HG03196 (cell line): ENCODE data around the gene CCP110.
A peak's percentile ranks its signal among the peaks of the same experiment; 100 is the strongest.

Experiments used
- ATAC-seq: cut with Tn5 transposase; IDR thresholded peaks from one replicate; pipeline ENCODE4 v1.9.1; 2021; ENCODE audit not compliant: unreplicated experiment

The CCP110 gene

DNA sequence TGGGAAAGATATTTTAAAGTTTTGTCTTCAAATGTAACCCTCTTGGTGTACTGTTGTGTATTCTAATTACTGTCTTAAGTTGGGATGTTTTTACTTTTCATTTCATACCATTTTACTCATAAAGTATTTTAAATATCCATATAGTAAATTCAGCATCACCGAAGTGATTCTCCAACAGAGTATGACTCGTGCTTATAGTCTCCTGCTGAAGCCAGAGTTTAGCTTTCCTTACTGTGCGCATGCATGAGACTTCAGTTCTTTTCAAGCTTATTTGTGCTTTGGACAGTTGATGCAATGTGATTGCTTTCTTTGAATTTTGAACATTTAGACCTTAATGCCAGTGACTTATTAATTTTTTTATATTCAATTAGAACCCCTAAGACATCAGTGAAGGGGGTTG, 24.4 kb downstream of the CCP110 start:
- no peak for ATAC-seq

DNA sequence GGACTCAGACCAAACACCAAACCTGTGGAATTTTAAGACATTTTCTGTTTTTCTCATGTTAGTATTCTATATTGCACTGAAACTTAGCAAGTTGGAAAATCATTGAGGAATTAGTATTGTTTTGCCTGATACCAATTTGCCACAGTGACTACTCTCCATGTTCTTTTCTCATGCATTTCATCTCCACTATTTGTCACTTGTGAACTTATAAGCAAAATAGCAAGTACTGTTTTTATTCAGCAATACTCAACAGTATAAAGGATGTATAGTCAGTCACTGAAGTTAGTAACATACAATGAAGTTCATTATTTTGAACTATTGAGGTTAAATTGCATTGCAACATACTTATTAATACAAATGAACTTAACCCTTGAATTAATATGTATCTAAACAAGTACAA, 25.9 kb downstream of the CCP110 start:
- no peak for ATAC-seq

DNA sequence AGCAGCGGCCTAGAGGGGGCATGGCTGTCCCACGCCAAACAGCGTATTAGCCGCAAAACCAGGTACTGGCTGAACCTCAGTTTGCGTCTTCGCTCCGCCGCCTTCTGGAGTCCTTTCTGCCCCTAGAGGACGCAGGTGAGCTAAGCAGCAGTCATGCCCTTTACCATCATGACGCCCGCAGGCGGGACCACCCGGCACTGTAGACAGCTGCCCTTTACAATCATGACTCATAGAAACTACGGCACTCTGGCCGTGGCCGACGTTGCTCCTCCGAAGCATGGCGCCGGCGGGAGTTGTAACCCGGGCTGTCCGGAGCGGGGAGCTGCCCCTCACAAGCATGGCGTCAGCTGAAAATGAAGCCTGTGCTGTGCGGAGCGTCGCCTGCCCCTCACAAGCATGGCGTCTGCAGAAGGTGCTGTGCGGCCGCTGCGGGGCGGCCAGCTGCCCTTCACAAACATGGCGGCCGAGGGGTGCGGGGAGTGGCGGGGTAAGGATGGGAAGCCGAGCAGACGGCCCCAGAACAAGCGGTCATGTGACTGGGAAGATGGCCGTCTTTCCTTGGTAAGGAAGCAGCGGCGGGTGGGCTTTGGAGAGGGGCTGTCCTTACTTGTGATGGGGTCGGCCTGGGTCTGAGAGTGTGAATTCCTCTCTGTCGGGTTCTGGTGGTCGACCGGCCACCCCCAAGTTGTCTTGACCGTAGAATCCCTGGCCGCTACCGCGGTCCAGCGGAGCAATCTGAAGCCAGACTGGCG, 31.6 kb downstream of the CCP110 start, which contains the start of gene VPS35L:
TSS of gene VPS35L (plus strand) at position 518 of the 752 bp plus-strand sequence. CDS start at position 545, 27 bp downstream.
- ATAC-seq, result peak; percentile 97

DNA sequence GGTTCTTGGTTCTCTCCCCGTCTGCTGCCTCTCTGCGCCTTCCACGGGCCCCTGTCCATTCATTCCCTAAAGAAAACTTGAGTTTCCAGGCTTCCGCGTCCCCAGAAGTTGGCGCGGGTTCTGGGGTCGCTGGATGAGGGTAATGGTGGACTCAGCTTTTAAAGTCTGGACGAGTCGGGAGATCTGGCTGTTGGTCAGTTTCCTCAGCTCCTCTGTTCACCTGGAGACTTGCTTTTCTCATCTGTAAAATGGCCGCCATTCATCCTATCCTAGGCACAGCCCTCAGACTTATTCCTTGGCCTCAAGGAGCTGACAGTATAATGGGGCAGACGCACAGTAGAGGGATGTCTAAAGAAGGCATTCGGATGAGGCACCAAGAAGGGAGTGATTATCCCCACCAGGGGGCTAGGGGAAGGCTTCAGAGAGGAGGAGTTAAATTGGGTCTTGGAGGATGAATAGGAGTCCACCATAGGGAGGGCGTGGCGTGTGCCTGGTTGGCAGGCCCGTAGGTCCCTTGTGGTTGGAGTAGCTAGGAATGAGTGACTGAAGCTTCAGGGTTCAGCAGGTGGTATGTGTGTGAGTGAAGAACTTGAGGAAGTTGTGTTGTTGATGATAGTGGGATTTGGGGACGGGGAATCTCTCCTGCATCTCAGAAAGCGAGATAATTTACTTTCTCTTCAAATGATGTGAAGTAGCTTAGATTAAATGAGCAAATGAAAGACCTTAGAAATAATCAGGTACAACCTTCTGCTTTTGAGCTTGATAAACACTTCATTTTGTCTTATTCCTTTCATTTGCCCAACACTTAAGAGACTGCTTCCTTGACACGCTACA, 32.4 kb downstream of the CCP110 start:
- ATAC-seq, result no peak

DNA sequence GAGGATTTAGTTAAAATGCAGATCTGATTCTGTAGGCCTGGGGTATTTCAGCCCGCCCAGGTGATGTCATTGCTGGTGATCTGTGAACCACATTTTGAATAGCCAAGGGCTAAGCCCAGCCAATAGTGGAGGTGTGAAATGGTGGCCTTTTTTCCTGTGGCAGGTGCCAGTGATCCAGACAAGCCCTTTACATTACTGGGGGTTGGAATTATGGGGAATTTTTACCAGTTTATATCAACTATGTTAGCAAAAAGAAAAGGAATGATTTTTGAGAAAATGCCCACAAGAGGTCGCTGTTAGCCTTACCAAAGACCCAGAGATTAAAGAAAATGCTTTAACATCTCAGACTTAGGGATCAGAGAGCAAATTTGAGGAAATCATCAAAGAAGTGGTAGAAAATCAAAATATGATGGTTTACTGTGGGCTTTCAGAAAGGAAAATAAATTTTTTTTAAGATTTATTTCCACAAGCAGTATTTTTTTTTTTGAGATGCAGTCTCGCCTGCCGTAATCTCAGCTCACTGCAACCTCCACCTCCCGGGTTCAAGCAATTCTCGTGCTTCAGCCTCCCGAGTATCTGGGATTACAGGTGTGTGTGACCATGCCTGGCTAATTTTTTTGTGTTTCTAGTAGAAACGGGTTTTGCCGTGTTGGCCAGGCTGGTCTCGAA, 35.6 kb downstream of the CCP110 start:
- ATAC-seq, result no peak

DNA sequence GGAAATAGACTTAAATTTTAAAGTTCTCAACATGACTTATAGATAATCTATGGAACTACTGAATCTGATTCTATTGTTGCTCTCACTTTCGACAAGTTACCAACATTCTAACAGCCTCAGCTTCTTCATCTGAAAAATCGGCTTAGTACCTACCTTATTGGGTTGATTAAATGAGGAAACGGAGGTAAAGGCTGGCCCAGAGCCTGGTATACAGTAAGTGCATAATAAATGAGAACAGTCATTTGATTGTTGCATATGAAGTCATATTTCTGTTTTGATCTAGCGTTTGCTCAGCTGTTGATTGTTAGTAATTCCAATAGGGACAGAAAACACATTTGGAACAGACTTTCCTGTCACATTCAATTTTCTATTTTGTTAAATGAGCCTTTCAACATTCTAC, 36.3 kb downstream of the CCP110 start:
- no peak for ATAC-seq

DNA sequence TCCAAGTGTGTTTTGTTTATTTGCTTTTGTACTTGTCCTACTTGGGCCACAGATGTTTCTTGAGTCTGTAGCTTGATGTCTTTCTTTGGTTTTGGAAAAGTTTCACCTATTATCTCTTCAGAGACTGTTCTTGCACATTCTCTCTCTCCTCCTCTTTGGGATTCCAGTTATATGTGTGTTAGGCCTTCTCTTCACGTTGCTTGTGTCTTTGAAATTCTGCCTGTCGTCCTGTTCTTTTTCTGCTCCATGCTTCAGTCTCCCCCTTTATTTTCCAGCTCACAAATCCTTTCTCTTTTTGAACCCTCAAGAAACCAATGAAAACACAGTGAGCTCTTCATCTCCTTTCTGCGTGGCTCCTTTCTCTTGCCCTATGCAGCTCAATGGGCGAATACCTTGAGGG, 39.6 kb downstream of the CCP110 start:
- ATAC-seq, result no peak

DNA sequence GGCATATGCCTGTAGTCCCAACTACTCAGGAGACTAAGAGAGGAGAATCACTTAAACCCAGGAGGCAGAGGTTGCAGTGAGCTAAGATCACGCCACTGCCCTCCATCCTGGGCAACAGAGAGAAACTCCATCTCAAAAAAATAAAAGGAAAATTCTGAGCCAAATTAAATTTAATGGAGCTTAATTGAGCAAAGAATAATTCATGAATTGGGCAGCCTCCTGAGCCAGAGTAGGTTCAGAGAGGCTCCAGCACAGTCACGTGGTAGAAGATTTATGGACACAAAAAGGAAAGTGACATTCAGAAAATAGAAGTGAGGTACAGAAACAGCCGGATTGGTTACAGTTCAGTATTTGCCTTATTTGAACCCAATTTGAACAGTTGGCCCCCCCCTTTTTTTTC, 42.6 kb downstream of the CCP110 start:
- ATAC-seq, result no peak

DNA sequence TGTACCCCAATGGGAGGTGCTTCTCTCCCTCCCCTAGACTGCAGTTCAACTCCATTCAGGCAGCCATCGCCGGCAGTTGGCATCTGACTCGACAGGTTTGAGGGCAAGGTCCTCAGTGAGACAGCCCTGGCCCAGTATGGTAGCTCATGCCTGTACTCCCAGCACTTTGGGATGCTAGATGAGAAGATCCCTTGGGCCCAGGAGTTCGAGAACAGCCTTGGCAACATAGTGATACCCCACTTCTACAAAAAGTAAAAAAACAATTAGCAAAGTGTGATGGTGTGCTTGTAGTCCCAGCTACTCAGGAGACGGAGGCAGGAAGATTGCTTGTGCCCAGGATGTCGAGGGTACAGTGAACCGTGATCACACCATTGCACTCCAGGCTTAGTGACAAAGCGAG, 43.8 kb downstream of the CCP110 start:
- no peak for ATAC-seq

DNA sequence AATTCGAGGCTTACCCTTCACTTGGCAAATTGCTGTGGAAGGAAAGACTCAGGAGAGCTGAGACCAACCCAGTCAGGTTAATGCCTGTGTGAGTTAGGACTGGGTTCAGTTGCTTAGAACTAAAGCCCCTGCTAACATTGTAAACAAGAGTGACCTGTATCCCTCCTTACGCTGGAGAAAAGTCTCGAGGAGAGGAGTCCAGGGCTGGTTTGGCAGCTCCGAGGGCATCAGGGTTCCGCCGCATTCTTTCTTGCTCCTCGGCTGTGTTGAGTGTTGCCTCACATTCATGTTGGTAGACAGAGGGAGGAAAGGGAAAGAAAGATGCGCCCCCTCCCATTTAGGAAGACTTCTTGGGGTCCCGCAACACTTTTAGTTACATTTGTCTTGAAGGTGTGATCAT, 50.3 kb downstream of the CCP110 start:
- ATAC-seq, result no peak

DNA sequence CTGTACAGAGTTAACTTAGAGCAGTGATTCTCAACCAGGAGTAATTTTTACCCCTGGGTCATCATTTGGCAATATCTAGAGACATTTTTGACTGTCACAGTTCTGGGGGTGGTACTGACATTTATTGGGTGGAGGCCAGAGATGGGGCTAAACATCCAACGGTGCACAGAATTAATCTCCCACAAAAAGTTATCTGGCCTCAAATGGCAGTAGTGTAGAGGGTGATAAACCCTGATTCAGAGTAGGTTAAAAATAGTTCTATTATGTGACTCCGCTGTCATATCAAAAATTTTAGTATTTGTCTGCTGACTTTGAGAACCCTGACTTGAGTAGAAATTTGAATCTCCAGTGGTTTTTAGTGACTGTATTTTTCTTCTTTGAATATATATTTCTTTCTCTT, 50.9 kb downstream of the CCP110 start:
- no peak for ATAC-seq

DNA sequence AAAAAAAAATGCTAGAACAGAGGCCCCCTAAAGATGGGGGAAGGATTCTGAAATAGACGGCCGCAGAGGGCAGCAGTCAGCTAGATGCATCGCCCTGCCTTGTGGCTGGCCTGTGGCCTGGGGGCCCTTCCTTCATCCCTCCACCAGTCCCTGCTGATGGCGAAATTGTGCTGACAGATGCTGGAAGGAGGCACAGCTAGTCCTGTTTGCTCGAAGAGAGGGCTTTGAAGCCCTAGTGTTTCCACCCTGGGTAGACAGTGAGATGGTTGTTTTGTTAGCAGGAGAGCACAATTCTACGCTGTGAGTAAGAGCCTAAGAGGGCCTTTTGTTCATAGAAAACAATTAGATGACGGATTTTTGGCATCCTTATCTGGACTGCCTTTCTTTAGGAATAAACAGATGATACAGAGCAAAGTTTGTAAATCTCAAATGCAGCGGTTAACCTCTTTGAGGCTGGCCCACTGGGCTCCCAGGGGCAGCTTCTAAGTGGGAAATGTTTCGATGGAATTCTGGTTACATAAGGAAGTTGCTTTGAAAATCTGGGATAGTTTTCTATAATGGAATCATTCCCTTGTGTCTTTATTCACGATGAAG, 54.7 kb downstream of the CCP110 start:
- no peak for ATAC-seq

DNA sequence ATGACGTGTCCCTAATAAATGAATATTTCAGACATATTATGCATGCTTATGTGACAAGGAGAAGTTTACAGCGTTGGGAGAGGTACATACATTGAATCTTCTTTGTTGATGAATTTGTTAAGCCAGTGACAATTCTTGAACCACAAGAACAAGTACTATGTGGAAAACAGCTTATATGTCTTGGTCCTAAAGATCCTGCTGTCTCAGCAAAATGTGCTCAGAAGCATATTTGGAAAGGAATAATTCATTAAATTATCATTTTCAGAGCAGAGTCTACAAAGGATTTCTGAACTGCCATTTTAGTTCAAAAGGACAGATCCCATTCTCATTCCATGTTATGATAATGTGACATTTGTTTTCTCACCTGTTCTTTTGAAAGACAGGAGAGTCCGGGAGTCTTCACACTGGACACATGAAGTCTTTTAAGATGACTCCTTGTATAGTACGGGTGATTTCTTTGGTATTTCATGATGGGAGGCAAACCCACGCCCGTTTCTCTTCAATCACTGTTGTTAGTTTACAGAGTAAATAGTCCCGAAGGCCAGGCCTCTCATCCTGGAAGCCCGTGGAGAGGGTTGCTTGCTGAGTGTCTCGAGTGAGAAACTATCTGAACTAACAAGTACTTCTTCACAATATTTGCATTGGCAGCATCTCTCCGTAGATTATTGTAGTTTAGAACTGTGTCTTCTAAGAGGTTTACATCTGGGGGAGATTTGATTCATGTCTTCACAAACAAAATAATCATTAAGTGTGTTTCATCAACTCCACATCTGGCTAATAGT, 58.5 kb downstream of the CCP110 start:
- ATAC-seq, result no peak

DNA sequence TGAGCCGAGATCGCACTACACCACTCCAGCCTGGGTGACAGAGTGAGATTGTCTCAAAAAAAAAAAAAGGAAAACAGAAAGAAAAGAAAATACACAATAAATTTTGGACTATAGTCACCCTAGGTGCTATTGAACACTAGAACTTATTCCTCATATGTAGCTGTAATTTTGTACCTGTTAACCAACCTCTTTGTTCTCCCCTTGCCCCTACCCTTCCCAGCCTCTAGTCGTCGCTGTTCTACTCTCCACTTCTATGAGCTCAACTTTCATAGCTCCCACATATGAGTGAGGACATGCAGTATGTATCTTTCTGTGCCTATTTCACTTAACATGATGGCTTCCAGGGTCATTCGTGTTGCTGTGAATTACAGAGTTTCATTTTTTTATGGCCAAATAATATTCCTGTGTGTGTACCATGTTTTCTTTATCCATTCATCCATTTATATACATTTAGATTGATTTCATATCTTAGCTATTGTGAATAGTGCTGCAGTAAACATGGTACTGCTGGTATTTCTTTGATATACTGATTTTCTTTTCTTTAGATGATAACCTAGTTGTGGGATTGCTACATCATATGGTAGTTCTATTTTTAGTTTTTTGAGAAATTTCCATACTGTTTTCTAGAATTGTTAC, 60.0 kb downstream of the CCP110 start:
- ATAC-seq, result no peak

DNA sequence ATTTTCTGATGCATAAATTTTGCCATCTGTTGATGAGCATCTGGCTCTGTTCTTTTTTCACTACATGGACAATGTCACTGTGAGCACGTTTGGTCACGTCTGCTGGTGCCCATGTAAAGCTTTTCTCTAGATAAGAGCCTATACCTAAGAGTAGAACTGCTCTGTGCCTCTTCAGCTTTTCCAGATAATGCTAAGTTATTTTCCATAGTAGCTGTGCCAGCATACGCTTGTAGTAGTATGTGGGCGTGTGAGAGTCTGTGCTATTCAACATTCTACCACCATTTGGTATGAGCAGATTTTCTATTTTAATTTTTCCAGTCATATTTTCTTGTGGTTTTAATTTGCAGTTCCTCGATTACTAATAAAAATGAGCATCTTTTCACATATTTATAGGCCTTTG, 64.9 kb downstream of the CCP110 start:
- no peak for ATAC-seq

DNA sequence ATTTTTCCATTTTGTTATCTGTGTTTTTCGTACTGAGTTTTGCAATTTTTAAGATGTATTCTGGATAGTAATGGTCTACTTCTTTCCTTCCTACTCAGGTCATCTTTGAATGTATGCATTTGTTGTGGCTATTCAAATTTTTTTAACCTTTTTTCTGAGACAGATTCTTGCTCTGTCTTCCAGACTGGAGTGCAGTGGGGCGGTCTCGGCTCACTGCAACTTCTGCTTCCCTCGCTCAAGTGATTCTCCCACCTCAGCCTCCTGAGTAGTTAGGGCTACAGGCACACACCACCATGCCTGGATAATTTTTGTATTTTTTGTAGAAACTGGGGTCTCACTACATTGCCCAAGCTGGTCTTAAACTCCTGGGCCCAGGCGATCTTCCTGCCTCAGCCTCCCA, 65.4 kb downstream of the CCP110 start:
- no peak for ATAC-seq

DNA sequence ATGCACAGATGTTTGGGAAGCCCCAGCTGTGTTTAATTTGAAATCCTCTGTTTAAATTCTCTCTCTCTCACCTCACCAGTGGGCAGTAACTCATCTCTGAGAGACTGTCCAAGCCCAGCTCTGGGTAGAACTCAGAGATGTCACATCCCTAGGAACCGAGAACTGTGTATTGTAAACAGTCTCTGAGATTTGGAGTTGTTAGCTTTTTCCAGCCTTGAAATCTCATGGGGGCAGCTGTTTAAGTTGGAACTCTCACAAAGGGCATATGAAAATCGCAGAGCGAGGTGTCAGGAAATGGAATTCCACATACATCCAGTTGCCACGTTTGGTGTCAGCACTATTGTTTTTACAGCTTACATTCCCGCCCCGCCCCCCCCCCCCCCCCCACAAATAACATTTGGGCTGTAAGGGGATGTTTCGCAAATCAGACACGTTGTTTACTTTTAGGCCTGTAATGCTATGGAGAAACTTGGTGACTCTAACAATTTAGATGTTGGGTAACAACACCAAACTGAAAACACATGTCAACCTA, 66.1 kb downstream of the CCP110 start:
- ATAC-seq, result no peak

DNA sequence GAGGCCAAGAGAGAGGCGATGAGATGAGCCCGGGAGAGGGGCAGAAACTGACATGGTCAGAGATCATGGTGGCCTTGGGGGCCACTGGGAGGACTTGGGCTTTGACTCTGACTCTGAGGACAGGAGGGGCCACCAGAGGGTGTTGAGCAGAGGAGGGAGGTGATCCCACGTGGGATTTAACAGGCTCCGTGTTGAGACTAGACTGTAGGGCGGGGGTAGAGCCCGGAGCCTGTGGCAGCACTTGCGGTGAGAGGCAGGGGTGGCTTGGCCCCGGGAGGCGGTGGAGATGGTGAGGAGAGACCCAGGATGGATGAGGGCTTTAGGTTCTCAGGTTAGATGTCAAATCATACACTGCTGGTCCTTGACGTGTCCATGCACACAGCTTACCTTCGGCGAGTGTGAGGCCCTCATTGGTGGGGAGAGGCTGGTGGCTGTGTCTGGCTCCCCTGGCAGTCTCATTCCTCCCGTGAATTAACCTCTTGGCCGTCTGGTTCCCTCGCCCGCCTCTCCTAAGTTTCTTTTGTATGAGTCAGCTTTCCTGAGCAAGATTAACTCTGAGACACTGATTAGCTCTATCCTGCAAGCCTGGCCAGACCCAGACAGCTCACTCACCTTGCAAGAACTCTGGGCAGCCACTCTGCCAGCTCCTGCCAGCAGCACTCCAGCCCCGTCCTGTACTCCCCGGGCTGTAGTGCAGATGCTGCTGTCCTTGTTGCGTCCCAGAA, 71.5 kb downstream of the CCP110 start:
- ATAC-seq, result no peak

DNA sequence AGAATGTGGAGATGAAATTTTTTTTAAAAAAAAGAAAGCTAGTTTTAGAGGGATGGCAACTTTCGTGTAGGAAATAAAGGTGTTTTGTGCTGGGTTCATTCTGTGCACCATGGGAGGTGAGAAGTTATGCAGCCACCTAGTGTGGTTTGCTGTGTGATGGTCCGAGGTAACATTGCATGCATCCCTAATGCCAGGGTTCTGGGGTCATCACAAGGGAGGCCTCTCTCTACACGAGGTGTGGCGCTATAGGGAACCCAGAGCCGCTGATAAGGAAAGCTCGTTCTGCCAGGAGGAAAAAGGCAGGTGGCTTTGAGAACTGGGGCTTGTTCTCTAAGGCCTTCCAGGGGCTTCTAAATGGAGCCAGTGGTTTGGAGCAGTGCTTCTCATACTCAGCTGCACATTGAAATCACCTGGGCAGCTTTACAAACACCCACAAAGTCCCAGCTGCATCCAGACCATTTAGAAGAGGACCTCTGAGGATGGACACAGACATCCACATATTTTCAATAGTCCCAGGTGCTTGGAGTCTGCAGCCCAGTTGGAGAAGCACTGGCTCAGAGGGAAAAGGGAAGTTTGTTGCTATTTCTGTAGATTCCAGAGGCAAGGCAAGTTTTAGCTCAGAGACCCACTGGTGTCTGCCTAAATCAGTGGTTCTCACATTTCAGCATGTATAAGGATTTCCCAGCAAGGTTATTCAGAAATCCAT, 75.2 kb downstream of the CCP110 start:
- ATAC-seq, result no peak
